Transverse colon (tissue), 4 donors: ENCODE results near the gene TBC1D16. TPM values are rescaled to one million over a fixed set of nuclear protein-coding genes. Genes with fewer than 3 reads are reported as not detected.

Experiments
- DNase-seq: peaks from one replicate; pipeline ENCODE4 v3.0.0-alpha.2; 2019
- H3K27ac ChIP-seq, 4 donors: fragments of 200-600 bp; sonication (generic); 2 replicates each; pipeline ENCODE4 v1.5.1; 2016 to 2018; ENCODE audit warnings: inconsistent platforms in 4 of 4
- H3K27me3 ChIP-seq: fragments of 200-600 bp; sonication (generic); 2 replicates; pipeline ENCODE4 v1.5.1; 2017; ENCODE audit warnings: inconsistent platforms
- H3K36me3 ChIP-seq, 4 donors: fragments of 200-600 bp; sonication (generic); 2 replicates each; pipeline ENCODE4 v1.5.1; 2017 to 2019; ENCODE audit warnings: inconsistent platforms in 4 of 4
- H3K4me1 ChIP-seq, 4 donors: fragments of 200-600 bp; sonication (generic); 2 replicates each; pipeline ENCODE4 v1.5.1; 2017 to 2020; ENCODE audit warnings: inconsistent platforms in 4 of 4
- H3K4me3 ChIP-seq, 4 donors: fragments of 200-600 bp; sonication (generic); 1 replicate in 1 of 4; 2 replicates in 3 of 4; pipeline versions ENCODE4 v1.5.1 to v1.6.1; 2017 to 2019; ENCODE audit warnings: inconsistent platforms in 4 of 4
- H3K9me3 ChIP-seq, 2 donors: fragments of 200-600 bp; sonication (generic); 2 replicates each; pipeline ENCODE4 v1.5.1; 2017 to 2019; ENCODE audit warnings: inconsistent platforms in 2 of 2
- EP300 ChIP-seq: sonication (generic); formaldehyde crosslinking; IDR thresholded peaks from one replicate; pipeline ENCODE4 v1.6.1; 2017; ENCODE audit warnings: antibody characterized with exemption, low read depth
- POLR2A ChIP-seq: fragments of 450-650 bp; IDR thresholded peaks from one replicate; pipeline ENCODE4 v1.6.1; 2016; ENCODE audit warnings: antibody characterized with exemption, mild to moderate bottlenecking, moderate library complexity
- POLR2AphosphoS5 ChIP-seq, 3 donors: sonication (generic); formaldehyde crosslinking; IDR thresholded peaks; one replicate each; pipeline ENCODE4 v1.6.1; 2016; ENCODE audit warnings: antibody characterized with exemption in 3 of 3
- WGBS, 2 donors: methylation state at CpG; one replicate each; pipeline ENCODE4 v1.1.5; 2018; ENCODE audit warnings: low coverage in 1 of 2; 5-methylcytosine and 5-hydroxymethylcytosine counted together
- in situ Hi-C, 4 donors: fragments of 200-750 bp; cut with MboI; loops; one replicate each; pipeline versions ENCODE4 v1.15.0 to v1.15.1; 2017; ENCODE audit warnings: low sequenced_read_pairs in 3 of 4, low pct_ligation_motif_present in 1 of 4, low pct_unique_long_range_greater_than_20kb in 1 of 4
- intact Hi-C: fragments of 100-400 bp; cut with DNase I; formaldehyde crosslinking; loops from one replicate; pipeline ENCODE4 v1.15.1; 2023; ENCODE audit warnings: low total_unique reads
- total RNA-seq, 4 donors: library from RNA; depleted of rRNA; stranded (reverse); fragments of >200 nt; gene quantifications; one replicate each; pipeline ENCODE4 v1.1.0, GENCODE V29; 2016
- TF ChIP-seq, protein P1 (sequence below), 5 experiments: fragments of 200-600 bp in 3 of 5; fragments of 450-650 bp in 2 of 5; sonication (generic) in 3 of 5; IDR thresholded peaks; 1 replicate in 2 of 5; 2 replicates in 3 of 5; pipeline ENCODE4 v1.5.1; 2016 to 2017; ENCODE audit warnings: antibody characterized with exemption in 5 of 5, inconsistent platforms in 3 of 5, mild to moderate bottlenecking in 2 of 5, moderate library complexity in 1 of 5

The TBC1D16 gene
- total RNA-seq, 4 donors from 2014 or later, result 12.3 to 22.4 (median 18.1) TPM

- H3K27me3 ChIP-seq, result no peaks in the 10 kb centered on the region
- peak; percentile 35 for DNase-seq
- 21 to 52% methylated on average over 3 to 20 of the region's 20 CpGs for WGBS, 2 donors
- intact Hi-C loops, result no loop called here
- TF ChIP-seq POLR2AphosphoS5 (IDR thresholded peaks at IDR 0.05), result peak in 1 of 3 donors; percentile 9
- no peak for TF ChIP-seq POLR2A
- H3K4me3 ChIP-seq, result peak overlapping the region in 3 of 4 donors; percentile 6 to 29 (median 22)
- no peaks in the 10 kb centered on the region for H3K9me3 ChIP-seq
- in situ Hi-C loops, result no loop called here
- H3K27ac ChIP-seq, result peak overlapping the region; percentile 67 to 80 (median 78)
- H3K4me1 ChIP-seq, result peaks cover 0 to 18% (median 14%) of the 10 kb centered on the region in 4 donors
- no peaks in the 10 kb centered on the region for H3K36me3 ChIP-seq
These were observed 35.6 kb upstream of the TBC1D16 start for GRCh38 chr17:80071116-80071841.

- peak overlapping the region; percentile 67 to 80 (median 78) for H3K27ac ChIP-seq
These were observed 34.9 kb upstream of the TBC1D16 start for GRCh38 chr17:80070375-80071115.

GRCh38 chr17:80068301-80069222 is 32.9 kb upstream of the TBC1D16 start:
- TF ChIP-seq EP300 (no peak), POLR2A (no peak), POLR2AphosphoS5 (IDR thresholded peaks at IDR 0.05) (no peak)
- TF ChIP-seq, protein P1, sequence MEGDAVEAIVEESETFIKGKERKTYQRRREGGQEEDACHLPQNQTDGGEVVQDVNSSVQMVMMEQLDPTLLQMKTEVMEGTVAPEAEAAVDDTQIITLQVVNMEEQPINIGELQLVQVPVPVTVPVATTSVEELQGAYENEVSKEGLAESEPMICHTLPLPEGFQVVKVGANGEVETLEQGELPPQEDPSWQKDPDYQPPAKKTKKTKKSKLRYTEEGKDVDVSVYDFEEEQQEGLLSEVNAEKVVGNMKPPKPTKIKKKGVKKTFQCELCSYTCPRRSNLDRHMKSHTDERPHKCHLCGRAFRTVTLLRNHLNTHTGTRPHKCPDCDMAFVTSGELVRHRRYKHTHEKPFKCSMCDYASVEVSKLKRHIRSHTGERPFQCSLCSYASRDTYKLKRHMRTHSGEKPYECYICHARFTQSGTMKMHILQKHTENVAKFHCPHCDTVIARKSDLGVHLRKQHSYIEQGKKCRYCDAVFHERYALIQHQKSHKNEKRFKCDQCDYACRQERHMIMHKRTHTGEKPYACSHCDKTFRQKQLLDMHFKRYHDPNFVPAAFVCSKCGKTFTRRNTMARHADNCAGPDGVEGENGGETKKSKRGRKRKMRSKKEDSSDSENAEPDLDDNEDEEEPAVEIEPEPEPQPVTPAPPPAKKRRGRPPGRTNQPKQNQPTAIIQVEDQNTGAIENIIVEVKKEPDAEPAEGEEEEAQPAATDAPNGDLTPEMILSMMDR (IDR thresholded peaks at IDR 0.05), result no peak
- H3K4me1 ChIP-seq, result peaks cover 0 to 20% (median 14%) of the 10 kb centered on the region in 4 donors
- in situ Hi-C loops (no loop called here), intact Hi-C loops (no loop called here)
- DNase-seq, result no peak
- H3K36me3 ChIP-seq, result no peaks in the 10 kb centered on the region
- H3K4me3 ChIP-seq, result no peak overlapping the region
- no peaks in the 10 kb centered on the region for H3K9me3 ChIP-seq
- 70 to 76% methylated on average over 11 to 23 of the region's 23 CpGs for WGBS, 2 donors
- peak overlapping the region; percentile 67 to 80 (median 78) for H3K27ac ChIP-seq
- no peaks in the 10 kb centered on the region for H3K27me3 ChIP-seq

More at GRCh38 chr17:80070375-80071115, 34.9 kb upstream of the TBC1D16 start:
- H3K27me3 ChIP-seq, result no peaks in the 10 kb centered on the region
- DNase-seq, result no peak
- H3K9me3 ChIP-seq, result no peaks in the 10 kb centered on the region
- 66 to 100% methylated on average over 1 to 15 of the region's 15 CpGs for WGBS, 2 donors
- H3K4me1 ChIP-seq, result peaks cover 0 to 18% (median 14%) of the 10 kb centered on the region in 4 donors
- TF ChIP-seq POLR2A (no peak), EP300 (no peak), POLR2AphosphoS5 (IDR thresholded peaks at IDR 0.05) (no peak)
- TF ChIP-seq, protein P1 (IDR thresholded peaks at IDR 0.05), result no peak
- peak overlapping the region in 3 of 4 donors; percentile 6 to 29 (median 22) for H3K4me3 ChIP-seq
- H3K36me3 ChIP-seq, result no peaks in the 10 kb centered on the region
- in situ Hi-C loops, result no loop called here
- intact Hi-C loops, result no loop called here

GRCh38 chr17:80067393-80067986 is 31.8 kb upstream of the TBC1D16 start:
- intact Hi-C loops, result no loop called here
- peaks cover 0 to 24% (median 14%) of the 10 kb centered on the region in 4 donors for H3K4me1 ChIP-seq
- in situ Hi-C loops, result no loop called here
- no peaks in the 10 kb centered on the region for H3K9me3 ChIP-seq
- peak overlapping the region in 1 of 4 donors; percentile 67 for H3K27ac ChIP-seq
- TF ChIP-seq EP300 (no peak), POLR2A (no peak), POLR2AphosphoS5 (IDR thresholded peaks at IDR 0.05) (no peak)
- TF ChIP-seq, protein P1 (IDR thresholded peaks at IDR 0.05), result no peak
- no peak for DNase-seq
- WGBS, 2 donors, result 91% methylated on average over 11 to 31 of the region's 31 CpGs
- H3K36me3 ChIP-seq, result no peaks in the 10 kb centered on the region
- no peaks in the 10 kb centered on the region for H3K27me3 ChIP-seq
- no peak overlapping the region for H3K4me3 ChIP-seq
